Coronary artery (tissue), 2 donors: ENCODE measurements around the gene CXCL3.
A peak's percentile ranks its signal among the peaks of the same experiment; 100 is the strongest.

Experiments used
- DNase-seq: peaks from one replicate; pipeline ENCODE4 v3.0.0-alpha.2; 2017; ENCODE audit warnings: low spot score
- H3K27ac ChIP-seq, 2 donors: fragments of 200-600 bp; sonication (generic); one replicate each; pipeline ENCODE4 v1.5.1; 2016 to 2019
- H3K4me3 ChIP-seq: fragments of 200-600 bp; sonication (generic); 2 replicates; pipeline ENCODE4 v1.5.1; 2016; ENCODE audit warnings: mild to moderate bottlenecking, moderate library complexity
- CTCF ChIP-seq: fragments of 200-600 bp; sonication (generic); IDR thresholded peaks from one replicate; pipeline ENCODE4 v1.5.1; 2019; ENCODE audit warnings: antibody characterized with exemption

The CXCL3 gene

DNA sequence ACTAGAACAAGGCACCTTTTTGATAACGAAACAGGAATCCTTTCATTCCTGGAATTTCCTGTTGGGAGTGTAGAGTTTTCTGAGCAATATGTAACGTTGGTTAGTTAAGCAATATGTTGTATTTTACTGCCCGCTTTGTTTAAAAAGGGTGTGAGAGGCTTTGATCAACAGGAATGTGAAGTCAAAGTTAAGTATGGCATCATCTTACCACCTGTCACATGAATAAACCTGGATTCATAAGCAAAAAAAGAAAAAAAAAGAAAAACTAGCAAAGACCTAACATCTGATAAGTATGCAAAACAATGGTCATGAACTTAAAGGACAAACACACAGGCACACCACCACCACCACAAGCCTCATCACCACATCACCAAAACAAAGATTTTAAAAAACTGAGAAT is 33.0 kb downstream of the CXCL3 start:
- no peak overlapping the region for H3K4me3 ChIP-seq
- no peak for TF ChIP-seq CTCF
- DNase-seq = no peak
- H3K27ac ChIP-seq = no peak overlapping the region

DNA sequence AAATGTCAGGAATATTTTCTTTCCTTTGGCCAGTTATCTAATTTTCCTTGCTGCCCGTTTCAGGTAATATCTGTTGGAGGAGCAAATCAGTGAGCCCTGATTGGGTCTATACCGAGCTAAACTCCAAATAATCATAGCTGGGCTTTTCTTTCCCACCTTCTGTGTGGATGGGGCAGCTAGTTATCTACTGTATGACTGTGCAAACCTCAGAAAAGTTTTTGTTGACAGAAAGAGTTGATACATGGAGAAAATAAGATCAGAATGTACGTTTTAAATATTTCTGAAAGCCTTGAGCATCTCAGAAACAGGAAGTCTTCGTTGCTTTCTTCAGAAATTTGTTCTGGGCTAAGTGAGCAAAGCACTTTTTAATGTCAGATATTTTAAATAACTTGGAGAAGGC is 33.8 kb downstream of the CXCL3 start:
- DNase-seq = no peak
- no peak for TF ChIP-seq CTCF
- no peak overlapping the region for H3K4me3 ChIP-seq
- H3K27ac ChIP-seq = no peak overlapping the region

GRCh38 chr4:74000301-74000700 is 38.2 kb downstream of the CXCL3 start:
- H3K27ac ChIP-seq = no peak overlapping the region
- DNase-seq = no peak
- no peak for TF ChIP-seq CTCF
- no peak overlapping the region for H3K4me3 ChIP-seq

- H3K27ac ChIP-seq = no peak within 1 kb of the TSS
- DNase-seq = no peak
- peak within 1 kb of the TSS; percentile 65 for H3K4me3 ChIP-seq
- TF ChIP-seq CTCF = no peak
These were observed 40.2 kb downstream of the CXCL3 start, which contains the start of gene CXCL5 for GRCh38 chr4:73998040-73999011. CXCL5 (minus strand) TSS chr4:73998677; CDS start chr4:73998581, 96 bp downstream.

- DNase-seq = no peak
- no peak for TF ChIP-seq CTCF
- no peak overlapping the region for H3K4me3 ChIP-seq
- no peak overlapping the region for H3K27ac ChIP-seq
These were observed 46.4 kb downstream of the CXCL3 start for GRCh38 chr4:73992050-73992449.

GRCh38 chr4:73991742-73992000 is 46.8 kb downstream of the CXCL3 start:
- H3K27ac ChIP-seq = no peak overlapping the region
- no peak overlapping the region for H3K4me3 ChIP-seq
- DNase-seq = no peak
- no peak for TF ChIP-seq CTCF
